Measurements from ENCODE around the gene RPL12.

DNA sequence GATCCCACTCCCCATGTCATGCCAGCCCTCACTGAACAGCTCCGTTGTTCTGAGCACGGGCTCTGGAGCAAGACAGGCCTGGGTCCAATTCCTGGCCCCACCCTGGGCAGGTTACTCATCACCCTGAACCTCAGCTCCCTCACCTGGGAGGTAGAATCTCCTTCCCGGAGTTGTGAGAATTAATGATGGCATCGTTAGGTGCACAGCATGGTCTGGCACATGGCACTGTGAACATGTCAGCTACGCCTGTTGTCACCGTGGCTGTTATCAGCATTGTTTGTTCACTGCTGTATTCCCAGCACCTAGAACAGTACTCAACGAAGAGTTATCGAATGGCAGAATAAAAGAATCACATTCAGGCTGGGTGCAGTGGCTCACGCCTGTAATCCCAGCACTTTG lies 43.1 kb upstream of the RPL12 start:
- TF ChIP-seq, protein P1, sequence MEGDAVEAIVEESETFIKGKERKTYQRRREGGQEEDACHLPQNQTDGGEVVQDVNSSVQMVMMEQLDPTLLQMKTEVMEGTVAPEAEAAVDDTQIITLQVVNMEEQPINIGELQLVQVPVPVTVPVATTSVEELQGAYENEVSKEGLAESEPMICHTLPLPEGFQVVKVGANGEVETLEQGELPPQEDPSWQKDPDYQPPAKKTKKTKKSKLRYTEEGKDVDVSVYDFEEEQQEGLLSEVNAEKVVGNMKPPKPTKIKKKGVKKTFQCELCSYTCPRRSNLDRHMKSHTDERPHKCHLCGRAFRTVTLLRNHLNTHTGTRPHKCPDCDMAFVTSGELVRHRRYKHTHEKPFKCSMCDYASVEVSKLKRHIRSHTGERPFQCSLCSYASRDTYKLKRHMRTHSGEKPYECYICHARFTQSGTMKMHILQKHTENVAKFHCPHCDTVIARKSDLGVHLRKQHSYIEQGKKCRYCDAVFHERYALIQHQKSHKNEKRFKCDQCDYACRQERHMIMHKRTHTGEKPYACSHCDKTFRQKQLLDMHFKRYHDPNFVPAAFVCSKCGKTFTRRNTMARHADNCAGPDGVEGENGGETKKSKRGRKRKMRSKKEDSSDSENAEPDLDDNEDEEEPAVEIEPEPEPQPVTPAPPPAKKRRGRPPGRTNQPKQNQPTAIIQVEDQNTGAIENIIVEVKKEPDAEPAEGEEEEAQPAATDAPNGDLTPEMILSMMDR (IDR thresholded peaks at IDR 0.05; ENCODE audit: poor library complexity), result no peak
- no peak for TF ChIP-seq EZH2 (IDR thresholded peaks at IDR 0.05; ENCODE audit: borderline replicate concordance)

Data from hepatocyte (in vitro differentiated cells).